ENCODE results near the gene NECAP2.
"Not testable (repeated sequence)": the region's sequence is repeated elsewhere in the genome, so short reads cannot be mapped to it uniquely, and the experiment has no call there.

NECAP2 gene

GRCh38 chr1:16462773-16463330 is 22.3 kb downstream of the NECAP2 start:
- no peak for DNase-seq

GRCh38 chr1:16464917-16465625 is 24.5 kb downstream of the NECAP2 start:
- DNase-seq, result no peak

DNA sequence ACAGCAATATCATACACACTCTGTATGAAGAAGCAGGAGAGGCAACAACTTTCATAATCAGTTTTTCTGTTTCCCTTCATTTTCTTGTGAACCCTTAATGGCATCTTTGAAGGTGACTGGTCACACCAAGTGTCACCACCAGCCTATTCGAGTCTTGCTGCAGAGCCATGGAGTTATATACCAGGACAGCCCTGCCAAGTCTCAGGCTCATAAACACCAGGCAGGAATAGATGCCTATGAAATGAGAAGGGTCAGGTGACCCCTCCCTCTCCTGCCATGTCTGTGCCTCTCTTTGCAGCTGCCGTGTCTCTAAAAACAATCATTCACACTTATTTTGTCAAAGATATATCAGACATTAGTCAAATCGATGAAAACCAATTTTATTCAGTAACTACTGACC is 28.0 kb downstream of the NECAP2 start:
- DNase-seq, result no peak

DNA sequence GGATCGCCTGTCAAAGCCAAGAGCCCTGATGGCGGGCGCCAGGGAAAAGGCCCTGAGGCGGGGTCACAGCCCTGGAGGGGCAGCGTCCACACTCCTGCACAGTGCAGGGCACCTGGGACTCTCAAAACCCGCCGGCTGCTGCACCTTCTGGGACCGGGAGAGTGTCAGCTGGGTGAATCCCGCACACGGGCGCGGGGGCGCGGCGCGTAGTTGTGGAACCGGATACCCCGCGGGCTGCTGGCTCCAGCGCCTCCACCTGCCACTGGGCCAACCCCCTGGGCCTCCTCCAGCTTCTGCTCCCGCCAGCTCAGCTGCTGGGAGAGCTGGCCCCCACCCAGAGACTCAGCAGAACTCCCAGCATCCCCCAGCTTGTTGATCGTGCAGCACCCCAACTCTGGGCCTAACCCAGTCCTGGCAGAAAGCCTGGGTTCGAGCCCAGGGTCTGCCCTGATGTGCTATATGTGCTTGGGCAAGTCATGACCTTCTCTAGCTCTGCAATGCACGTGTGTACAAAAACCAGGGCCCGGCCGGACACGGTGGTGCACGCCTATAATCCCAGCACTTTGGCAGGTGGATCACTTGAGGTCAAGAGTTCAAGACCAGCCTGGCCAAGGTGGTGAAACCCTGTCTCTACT is 33.8 kb downstream of the NECAP2 start:
- no peak for DNase-seq

- DNase-seq, result not testable (repeated sequence)
Observed at GRCh38 chr1:16474891-16475290, 34.4 kb downstream of the NECAP2 start.

- DNase-seq, result not testable (repeated sequence)
Observed at GRCh38 chr1:16475771-16476770, 35.5 kb downstream of the NECAP2 start.

DNA sequence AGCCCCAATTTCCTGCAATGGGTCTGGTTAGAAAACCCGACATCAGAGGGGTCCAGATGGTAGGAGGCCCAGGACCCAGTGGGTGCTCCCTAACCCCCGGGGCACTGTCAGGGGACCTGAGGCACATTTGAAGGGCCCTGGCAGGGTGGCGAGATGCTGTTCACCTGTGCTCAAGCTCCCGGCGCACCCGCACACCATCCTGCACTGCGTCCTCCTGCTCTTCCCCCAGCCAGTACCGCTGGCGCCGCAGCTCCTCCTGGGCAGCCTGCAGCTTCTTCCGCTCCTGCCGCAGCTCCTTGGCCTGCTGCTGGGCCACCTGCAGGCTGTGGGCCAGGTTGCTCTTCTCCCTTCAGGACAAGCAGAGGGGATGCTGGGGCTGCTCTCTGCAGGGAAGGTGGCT is 37.6 kb downstream of the NECAP2 start:
- no peak for DNase-seq

GRCh38 chr1:16483146-16483545 is 42.6 kb downstream of the NECAP2 start:
- not testable (repeated sequence) for DNase-seq

- not testable (repeated sequence) for DNase-seq
Observed at GRCh38 chr1:16483639-16484500, 43.3 kb downstream of the NECAP2 start.

DNA sequence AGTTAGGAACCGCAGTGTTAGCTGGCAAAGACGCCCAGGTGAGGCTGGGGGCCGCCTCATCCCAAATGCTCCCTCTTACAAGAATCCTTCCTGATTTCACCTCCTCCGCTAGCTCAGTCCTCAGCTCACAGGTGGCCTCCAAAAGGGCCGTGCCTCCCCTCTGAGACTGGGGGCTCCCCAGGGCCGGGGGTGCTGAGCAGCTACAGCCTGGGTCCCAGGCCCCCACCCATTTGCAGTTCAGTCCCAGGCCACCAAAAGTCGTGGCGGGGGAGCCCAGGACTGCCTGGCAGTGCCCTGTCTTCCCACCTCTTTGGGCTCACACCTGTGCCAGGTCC is 43.9 kb downstream of the NECAP2 start:
- DNase-seq, result no peak

- DNase-seq, result no peak
Observed at GRCh38 chr1:16484931-16485330, 44.4 kb downstream of the NECAP2 start.

GRCh38 chr1:16486316-16486715 is 45.8 kb downstream of the NECAP2 start:
- not testable (repeated sequence) for DNase-seq

GRCh38 chr1:16487011-16487410 is 46.5 kb downstream of the NECAP2 start:
- DNase-seq, result not testable (repeated sequence)

- DNase-seq, result not testable (repeated sequence)
Observed at GRCh38 chr1:16489195-16489880, 48.8 kb downstream of the NECAP2 start.

GRCh38 chr1:16491056-16491675 is 50.6 kb downstream of the NECAP2 start:
- no peak for DNase-seq

GRCh38 chr1:16492937-16493336 is 52.4 kb downstream of the NECAP2 start:
- not testable (repeated sequence) for DNase-seq

GRCh38 chr1:16493731-16494130 is 53.2 kb downstream of the NECAP2 start:
- not testable (repeated sequence) for DNase-seq

DNA sequence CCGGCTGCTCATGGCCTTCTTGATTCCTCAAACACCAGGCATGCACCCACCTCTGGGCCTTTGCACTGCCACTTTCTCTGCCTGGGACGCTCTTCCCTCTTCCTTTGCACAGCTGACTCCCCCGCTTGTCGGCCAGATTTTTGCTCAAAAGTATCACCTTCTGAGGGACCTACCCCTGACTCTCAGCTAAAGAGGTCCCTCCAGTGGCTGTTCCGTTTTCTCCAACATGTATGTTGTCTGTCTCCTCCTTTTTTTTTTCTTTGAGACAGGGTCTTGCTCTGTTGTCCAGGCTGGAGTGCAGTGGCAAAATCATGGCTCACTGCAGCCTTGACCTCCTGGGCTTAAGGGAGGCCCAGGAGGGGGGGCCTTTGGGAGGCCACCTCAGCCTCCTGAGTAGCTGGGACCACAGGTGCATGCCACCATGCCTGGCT is 57.0 kb downstream of the NECAP2 start:
- DNase-seq, result not testable (repeated sequence)

GRCh38 chr1:16498047-16498446 is 57.5 kb downstream of the NECAP2 start:
- not testable (repeated sequence) for DNase-seq

DNA sequence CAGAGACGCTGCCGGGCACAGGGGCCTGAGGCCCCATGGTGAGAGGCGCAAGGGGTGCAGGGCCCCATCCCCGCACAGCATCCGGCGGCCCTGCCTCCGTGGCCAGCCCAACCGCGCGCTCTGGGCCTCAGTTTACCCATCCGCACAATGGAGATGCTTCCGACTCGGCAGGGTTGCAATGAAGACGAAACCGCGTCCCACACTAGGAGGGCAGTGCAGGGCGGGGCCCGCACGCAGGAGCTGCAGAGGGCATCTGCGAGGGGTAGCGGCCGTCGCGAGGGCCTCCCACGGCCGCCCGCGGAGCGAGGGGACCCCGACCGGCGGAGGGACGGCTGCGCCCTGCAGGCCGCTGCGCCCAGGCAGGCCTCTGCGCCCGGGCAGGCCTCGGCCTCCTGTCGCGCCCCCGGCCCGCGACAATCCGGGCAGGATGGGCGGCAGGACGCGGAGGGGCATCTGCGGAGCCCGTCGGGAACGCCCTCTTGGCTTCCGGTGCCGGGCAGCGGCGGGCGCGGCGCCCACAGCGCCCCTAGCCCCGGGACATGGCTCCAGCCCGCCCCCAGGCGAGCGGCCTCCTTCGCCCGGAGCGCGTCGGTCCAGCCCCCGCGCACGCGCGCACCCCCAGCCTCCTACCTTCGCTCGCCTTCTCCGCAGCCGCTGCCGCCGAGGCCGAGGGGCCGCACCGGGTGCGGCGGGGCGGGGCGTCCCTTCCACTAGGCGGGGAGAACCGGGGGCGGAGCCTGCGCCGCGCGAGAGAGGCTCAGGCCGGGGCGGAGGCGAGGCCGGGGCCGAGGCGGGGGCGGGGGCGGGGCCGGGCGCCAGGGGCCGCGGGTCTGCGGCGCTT is 58.3 kb downstream of the NECAP2 start:
- peak; percentile 22 for DNase-seq

Data from NCI-H524 treated with DMSO at 0.1 percent for 48 hours (cell line).